Epithelial cell of proximal tubule (primary cell): ENCODE data around the gene PLPPR2. TPM values are rescaled to one million over a fixed set of nuclear protein-coding genes. Genes with fewer than 3 reads are reported as not detected.
A peak's percentile ranks its signal among the peaks of the same experiment; 100 is the strongest.
"Not testable (repeated sequence)": the region's sequence is repeated elsewhere in the genome, so short reads cannot be mapped to it uniquely, and the experiment has no call there.

Experiments used
- DNase-seq: peaks from one replicate; pipeline ENCODE4 v3.0.0-alpha.2; 2011; ENCODE audit warnings: low read depth
- H3K4me3 ChIP-seq: 2 replicates; pipeline ENCODE4 v1.5.1; 2011; ENCODE audit warnings: low read depth, mild to moderate bottlenecking, low read length
- CTCF ChIP-seq: conservative IDR thresholded peaks from 2 replicates; pipeline ENCODE4 v1.5.1; 2012; ENCODE audit warnings: low read depth, mild to moderate bottlenecking, low read length
- total RNA-seq: library from RNA; depleted of rRNA; stranded (reverse); fragments of >200 nt; gene quantifications from 2 replicates; pipeline ENCODE4 v1.2.3, GENCODE V29; 2015

PLPPR2 gene
- 1.3 and 6.2 TPM in 2 replicates for total RNA-seq

GRCh38 chr19:11355160-11356073 lies at the start of gene PLPPR2:
TSS of gene PLPPR2 (plus strand) at chr19:11355432. CDS start at chr19:11357674, 2,242 bp downstream.
- TF ChIP-seq CTCF, result no peak
- no peak for DNase-seq
- H3K4me3 ChIP-seq, result peak within 1 kb of the TSS; percentile 65

GRCh38 chr19:11306337-11306736 lies 48.9 kb upstream of the PLPPR2 start:
- no peak for TF ChIP-seq CTCF
- H3K4me3 ChIP-seq, result no peak overlapping the region
- no peak for DNase-seq

GRCh38 chr19:11320278-11320995 lies 34.8 kb upstream of the PLPPR2 start:
- H3K4me3 ChIP-seq, DNase-seq: not testable (repeated sequence)

- TF ChIP-seq CTCF, result peak; percentile 21
- DNase-seq, result no peak
- no peak overlapping the region for H3K4me3 ChIP-seq
These were observed 33.8 kb upstream of the PLPPR2 start for GRCh38 chr19:11321191-11322126.

GRCh38 chr19:11322269-11323024 lies 32.8 kb upstream of the PLPPR2 start:
- no peak for DNase-seq

GRCh38 chr19:11323601-11324078 lies 31.6 kb upstream of the PLPPR2 start:
- peak overlapping the region; percentile 11 for H3K4me3 ChIP-seq
- DNase-seq, result no peak
- no peak for TF ChIP-seq CTCF

More at GRCh38 chr19:11322269-11323024, 32.8 kb upstream of the PLPPR2 start:
- no peak for TF ChIP-seq CTCF
- H3K4me3 ChIP-seq, result no peak overlapping the region
